Retinal pigment epithelial cell (primary cell): ENCODE data around the gene SPSB2.

ENCODE experiments used
- DNase-seq: peaks from one replicate; pipeline ENCODE4 v3.0.0-alpha.2; 2010; ENCODE audit warnings: low read depth
- H3K4me3 ChIP-seq: 2 replicates; pipeline ENCODE4 v1.5.1; 2011; ENCODE audit warnings: mild to moderate bottlenecking, low read length, control low read depth, moderate library complexity
- CTCF ChIP-seq: conservative IDR thresholded peaks from 2 replicates; pipeline ENCODE4 v1.5.1; 2011; ENCODE audit warnings: low read depth, low read length, control low read depth, inconsistent platforms

Gene SPSB2

GRCh38 chr12:6905414-6906040 lies 32.4 kb upstream of the SPSB2 start:
- TF ChIP-seq CTCF = no peak
- DNase-seq = no peak
- peak overlapping the region; percentile 71 for H3K4me3 ChIP-seq

- DNase-seq = peak; percentile 81
- no peak for TF ChIP-seq CTCF
- H3K4me3 ChIP-seq = peak within 1 kb of the TSS; percentile 71
Measured at GRCh38 chr12:6904280-6905276, 31.5 kb upstream of the SPSB2 start, which contains the start of gene LRRC23. TSS of gene LRRC23 (plus strand) at chr12:6904822. CDS start at chr12:6905634, 812 bp downstream.

- no peak overlapping the region for H3K4me3 ChIP-seq
- TF ChIP-seq CTCF = no peak
- DNase-seq = no peak
Measured at GRCh38 chr12:6903722-6904121, 30.6 kb upstream of the SPSB2 start.

- H3K4me3 ChIP-seq = no peak overlapping the region
- TF ChIP-seq CTCF = no peak
- DNase-seq = no peak
Measured at GRCh38 chr12:6902448-6902847, 29.3 kb upstream of the SPSB2 start.

GRCh38 chr12:6899837-6900519 lies 26.9 kb upstream of the SPSB2 start:
- TF ChIP-seq CTCF = no peak
- DNase-seq = no peak

GRCh38 chr12:6899427-6899826 lies 26.3 kb upstream of the SPSB2 start:
- no peak for DNase-seq
- no peak overlapping the region for H3K4me3 ChIP-seq
- TF ChIP-seq CTCF = no peak

More at GRCh38 chr12:6899837-6900519, 26.9 kb upstream of the SPSB2 start:
- no peak overlapping the region for H3K4me3 ChIP-seq
